LNCaP clone FGC (cell line): ENCODE data around the gene ZBTB34.
A peak's percentile ranks its signal among the peaks of the same experiment; 100 is the strongest.

Source experiments
- DNase-seq: peaks from one replicate; pipeline ENCODE4 v3.0.0-alpha.2; 2011; ENCODE audit warnings: low read depth
- H3K4me3 ChIP-seq: 2 replicates; pipeline ENCODE4 v1.5.1; 2011; ENCODE audit warnings: mild to moderate bottlenecking, low read depth, low read length, control low read depth
- TF ChIP-seq, protein P1 (sequence below): IDR thresholded peaks from 2 replicates; pipeline ENCODE4 v1.5.1; 2012; ENCODE audit warnings: mild to moderate bottlenecking; ENCODE audit not compliant: control insufficient read depth, insufficient read depth; ENCODE audit errors: extremely low read depth

ZBTB34 gene

DNA sequence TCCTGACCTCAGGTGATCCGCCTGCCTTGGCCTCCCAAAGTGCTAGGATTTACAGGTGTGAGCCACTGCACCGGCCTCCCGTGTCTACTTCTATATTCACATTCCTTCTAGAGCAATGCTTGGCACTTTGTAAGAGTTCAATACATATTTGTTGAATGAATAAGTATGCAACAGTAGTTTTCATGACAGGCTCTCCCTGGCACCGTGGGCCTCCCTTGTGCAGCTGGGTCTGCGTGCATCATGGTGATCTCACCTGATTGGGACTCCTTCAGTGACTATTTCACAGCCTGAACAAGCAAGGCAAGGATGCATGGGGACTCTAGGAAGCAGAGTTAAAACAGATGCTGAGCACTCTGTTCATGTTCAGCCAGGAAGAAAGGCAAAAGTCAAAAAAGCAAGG, 6.8 kb upstream of the ZBTB34 start:
- TF ChIP-seq, protein P1, sequence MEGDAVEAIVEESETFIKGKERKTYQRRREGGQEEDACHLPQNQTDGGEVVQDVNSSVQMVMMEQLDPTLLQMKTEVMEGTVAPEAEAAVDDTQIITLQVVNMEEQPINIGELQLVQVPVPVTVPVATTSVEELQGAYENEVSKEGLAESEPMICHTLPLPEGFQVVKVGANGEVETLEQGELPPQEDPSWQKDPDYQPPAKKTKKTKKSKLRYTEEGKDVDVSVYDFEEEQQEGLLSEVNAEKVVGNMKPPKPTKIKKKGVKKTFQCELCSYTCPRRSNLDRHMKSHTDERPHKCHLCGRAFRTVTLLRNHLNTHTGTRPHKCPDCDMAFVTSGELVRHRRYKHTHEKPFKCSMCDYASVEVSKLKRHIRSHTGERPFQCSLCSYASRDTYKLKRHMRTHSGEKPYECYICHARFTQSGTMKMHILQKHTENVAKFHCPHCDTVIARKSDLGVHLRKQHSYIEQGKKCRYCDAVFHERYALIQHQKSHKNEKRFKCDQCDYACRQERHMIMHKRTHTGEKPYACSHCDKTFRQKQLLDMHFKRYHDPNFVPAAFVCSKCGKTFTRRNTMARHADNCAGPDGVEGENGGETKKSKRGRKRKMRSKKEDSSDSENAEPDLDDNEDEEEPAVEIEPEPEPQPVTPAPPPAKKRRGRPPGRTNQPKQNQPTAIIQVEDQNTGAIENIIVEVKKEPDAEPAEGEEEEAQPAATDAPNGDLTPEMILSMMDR: no peak
- no peak overlapping the region for H3K4me3 ChIP-seq
- DNase-seq: no peak

DNA sequence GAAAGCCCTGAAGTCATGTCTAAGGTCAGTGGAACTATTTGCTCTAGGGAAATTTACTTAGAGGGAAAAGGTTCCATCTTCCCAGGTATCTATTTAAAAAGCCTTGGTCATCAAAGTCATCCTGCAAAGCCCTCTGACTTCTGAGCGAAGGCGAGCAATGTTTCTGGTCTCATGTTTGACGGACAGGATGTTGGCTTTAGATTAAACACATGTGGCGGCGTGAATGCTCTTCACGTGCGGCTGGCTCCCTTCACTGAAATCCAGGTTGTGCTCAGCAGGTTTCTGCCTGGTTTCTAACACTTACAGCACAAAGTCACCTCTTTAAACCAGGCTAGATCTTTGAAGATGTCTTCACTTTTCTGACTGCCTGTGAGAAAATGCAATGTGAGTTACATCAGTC, 5.7 kb upstream of the ZBTB34 start:
- TF ChIP-seq, protein P1: no peak
- DNase-seq: no peak
- no peak overlapping the region for H3K4me3 ChIP-seq

DNA sequence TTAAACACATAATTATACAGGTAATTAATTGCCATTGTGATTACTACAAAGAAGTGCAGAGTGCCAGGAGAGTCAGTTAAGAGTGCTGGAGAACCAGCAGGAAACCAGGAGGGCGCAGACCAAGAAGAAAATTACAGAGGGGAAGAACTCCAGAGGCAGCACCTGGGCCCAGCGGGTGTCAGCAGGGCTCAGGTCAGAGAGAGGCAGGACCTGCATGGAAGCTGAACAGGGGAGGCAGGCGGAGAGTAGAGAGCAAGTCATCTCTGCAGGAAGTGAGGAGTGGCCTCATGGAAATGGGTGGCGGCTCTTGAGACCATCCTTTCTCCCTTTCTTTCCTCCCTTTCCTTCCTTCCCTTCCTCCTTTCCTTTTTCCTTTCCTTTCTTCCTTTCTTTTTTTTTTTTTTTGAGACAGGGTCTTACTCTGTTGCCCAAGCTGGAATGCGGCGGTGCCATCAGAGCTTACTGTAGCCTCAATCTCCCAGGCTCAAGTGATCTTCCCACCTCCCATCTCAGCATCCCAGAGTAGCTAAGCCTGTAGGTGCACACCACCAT, 4.0 kb upstream of the ZBTB34 start:
- no peak for DNase-seq
- no peak overlapping the region for H3K4me3 ChIP-seq
- TF ChIP-seq, protein P1: no peak

DNA sequence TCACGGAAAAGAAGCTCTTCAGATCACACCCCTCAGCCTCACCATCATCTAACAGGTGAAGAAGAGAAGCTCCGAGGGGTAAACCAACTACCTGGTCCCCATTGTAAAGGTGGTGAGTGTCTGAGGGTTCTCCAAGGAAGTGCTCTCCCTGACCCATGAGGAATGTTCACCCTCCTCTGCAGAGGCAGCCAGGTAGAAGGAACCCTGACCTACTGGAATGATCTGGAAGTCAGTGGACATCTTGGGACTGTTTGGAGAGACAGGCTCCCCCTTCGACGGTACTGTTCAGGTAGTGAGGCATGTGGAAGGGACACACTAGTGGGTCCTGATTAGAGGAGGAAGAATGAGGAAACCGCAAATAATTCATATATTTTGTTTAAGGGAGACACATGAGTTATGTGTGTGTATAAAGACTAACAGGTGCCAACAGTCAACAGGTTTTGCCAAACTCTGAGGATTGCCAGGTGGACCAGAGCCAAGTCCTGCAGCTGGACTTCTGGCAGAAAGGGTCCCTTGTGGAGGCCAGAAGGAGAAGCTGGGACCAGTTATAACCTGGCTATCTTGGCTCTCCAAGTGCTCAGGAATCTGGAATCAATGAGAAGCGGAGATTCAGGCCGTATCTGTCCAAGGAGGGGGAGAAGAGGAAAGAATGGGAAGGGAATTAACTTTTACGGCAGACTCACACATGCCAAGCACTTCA, 3.0 kb upstream of the ZBTB34 start:
- H3K4me3 ChIP-seq: no peak overlapping the region
- TF ChIP-seq, protein P1: no peak
- DNase-seq: peak; percentile 63

DNA sequence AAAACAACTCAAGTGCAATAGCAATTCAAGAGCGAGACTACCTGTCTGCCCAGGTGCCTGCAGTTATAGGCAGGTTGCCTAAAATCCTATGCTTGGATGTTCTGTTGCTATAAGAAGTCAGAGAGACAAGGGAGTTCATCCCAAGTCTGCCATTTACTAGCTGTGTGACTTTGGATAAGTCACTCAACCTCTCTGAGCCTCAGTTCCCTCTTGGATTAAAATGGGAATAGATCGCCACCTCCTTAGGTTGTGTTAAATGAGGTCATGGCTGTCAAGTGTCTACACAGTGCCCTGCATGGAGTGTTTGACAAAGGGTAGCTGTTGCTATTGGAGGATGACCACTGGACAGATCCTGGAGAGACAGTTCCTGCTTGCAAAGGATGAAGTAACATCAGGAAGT, 1.3 kb upstream of the ZBTB34 start:
- no peak for DNase-seq
- TF ChIP-seq, protein P1: no peak
- no peak overlapping the region for H3K4me3 ChIP-seq

DNA sequence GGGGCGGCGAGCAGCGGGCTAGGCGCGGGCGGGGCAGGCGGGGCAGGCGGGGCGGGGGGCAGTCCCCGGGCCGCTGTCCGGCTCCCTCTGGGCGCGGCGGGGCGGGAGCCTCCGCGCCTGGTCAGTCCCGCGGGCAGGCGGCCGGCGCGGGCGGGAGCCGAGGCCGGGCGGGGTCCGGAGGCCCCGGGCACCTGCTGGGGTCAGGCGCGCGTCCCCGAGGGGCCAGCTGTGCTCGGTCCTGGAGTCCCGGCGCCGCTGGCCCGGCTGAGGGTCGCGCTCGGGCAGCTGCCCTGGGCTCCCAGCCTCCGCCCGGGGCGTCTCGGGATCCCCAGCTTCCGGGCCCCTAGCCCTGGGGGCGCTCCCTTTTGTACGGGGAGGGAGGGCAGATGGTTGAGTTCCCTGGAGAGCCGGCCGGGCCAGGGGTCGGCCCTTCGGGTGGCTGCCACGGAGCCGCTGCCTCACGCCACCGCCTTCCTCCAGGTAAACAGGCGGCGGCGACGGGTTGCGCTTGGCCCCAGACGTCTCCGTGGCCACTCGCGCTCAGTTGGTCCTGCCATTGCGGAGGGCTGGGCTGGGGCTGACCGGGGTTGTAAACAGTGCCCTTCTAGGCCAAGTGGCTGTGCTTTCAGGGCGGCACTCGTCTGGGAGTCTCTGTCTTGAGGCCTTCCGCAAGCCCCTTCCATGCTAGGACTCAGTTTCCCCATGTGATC, 473 bp downstream of the ZBTB34 start:
- no peak for DNase-seq
- peak overlapping the region; percentile 83 for H3K4me3 ChIP-seq
- TF ChIP-seq, protein P1: no peak
